ENCODE data around the gene MLXIP. TPM values are rescaled to one million over a fixed set of nuclear protein-coding genes. Genes with fewer than 3 reads are reported as not detected.

The MLXIP gene
- total and polyA plus RNA-seq, 2 of the 4 experiments (the other 2 are of a cell fraction) = 2.7 to 10.8 TPM

DNA sequence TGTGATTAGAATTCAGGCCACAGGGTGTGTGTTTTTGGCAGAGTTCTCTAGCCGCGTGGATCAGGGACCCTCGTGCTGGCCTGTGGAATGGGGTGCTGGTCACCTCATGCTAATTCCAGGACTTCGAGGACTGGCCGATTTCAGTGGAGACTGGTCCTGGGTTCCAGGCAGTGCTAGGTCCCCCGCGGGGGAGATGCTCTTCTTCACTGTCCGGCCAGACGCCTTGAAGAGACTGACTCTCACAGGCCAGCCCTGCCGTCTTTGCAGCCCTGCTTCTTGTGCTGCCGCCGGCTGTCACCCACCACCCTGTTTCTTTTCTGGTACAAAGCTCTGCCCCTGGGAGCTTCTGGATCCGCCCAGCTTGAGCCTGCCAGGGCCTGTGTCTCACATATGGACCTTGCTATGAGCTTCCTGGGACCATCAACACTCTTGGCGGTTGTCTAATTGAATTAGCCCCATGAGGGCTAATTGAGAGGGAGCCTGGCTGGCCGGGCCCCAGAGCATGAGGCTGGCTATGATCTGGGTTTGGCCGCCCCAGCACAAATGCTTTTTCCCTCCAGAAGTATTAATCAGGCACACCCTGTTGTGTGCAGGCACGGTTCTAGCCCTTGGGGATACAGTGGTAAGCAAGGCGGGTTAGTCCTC, 8.2 kb downstream of the MLXIP start:
- H3K4me2 ChIP-seq (ENCODE audit: low read depth, low read length) = no peak overlapping the region
- dilution Hi-C loops (cut with HindIII; ENCODE audit: low sequenced_read_pairs, unreplicated experiment) = no loop called here
- 96% methylated on average over 9 of the region's 18 CpGs; no CpG with 5 or more reads in 1 of the 2 experiments for WGBS, 2 experiments (ENCODE audit: extremely low coverage in 2 of 2, insufficient read length in 1 of 2)
- ChIA-PET CTCF (interaction anchor here (1.0 kb wide), 1 partner anchor 35 kb away, joined by 4 read pairs; no protein-coding TSS in a partner anchor), POLR2A (ENCODE audit: unreplicated experiment) (no interaction called here)
- H2BK5ac ChIP-seq (ENCODE audit: low read depth, low read length, poor library complexity, severe bottlenecking) = no peak overlapping the region
- H3K27me3 ChIP-seq (ENCODE audit: control insufficient read depth, insufficient read depth, low read length) = no peaks in the 10 kb centered on the region
- no peak overlapping the region for H4K91ac ChIP-seq (ENCODE audit: insufficient read depth, low read depth, low read length)
- no peak overlapping the region for H2BK20ac ChIP-seq (ENCODE audit: low read depth, low read length)
- no peak overlapping the region for H3K18ac ChIP-seq (ENCODE audit: low read depth, low read length)
- H3K9ac ChIP-seq (ENCODE audit: low read depth, low read length) = no peak overlapping the region
- in situ Hi-C loops (cut with MboI; ENCODE audit: low sequenced_read_pairs) = no loop called here
- peaks cover 56% of the 10 kb centered on the region for H4K20me1 ChIP-seq (ENCODE audit: insufficient read depth, low read length)
- TF ChIP-seq MXI1 (IDR thresholded peaks at IDR 0.05; ENCODE audit: borderline replicate concordance, low read depth, low read length) (no peak), POLR2A (IDR thresholded peaks at IDR 0.05; ENCODE audit: low read depth, low read length) (no peak), MAFK (IDR thresholded peaks at IDR 0.05; ENCODE audit: low read depth, low read length) (no peak), BHLHE40 (IDR thresholded peaks at IDR 0.05; ENCODE audit: low read depth, low read length) (no peak)
- TF ChIP-seq, protein P1, sequence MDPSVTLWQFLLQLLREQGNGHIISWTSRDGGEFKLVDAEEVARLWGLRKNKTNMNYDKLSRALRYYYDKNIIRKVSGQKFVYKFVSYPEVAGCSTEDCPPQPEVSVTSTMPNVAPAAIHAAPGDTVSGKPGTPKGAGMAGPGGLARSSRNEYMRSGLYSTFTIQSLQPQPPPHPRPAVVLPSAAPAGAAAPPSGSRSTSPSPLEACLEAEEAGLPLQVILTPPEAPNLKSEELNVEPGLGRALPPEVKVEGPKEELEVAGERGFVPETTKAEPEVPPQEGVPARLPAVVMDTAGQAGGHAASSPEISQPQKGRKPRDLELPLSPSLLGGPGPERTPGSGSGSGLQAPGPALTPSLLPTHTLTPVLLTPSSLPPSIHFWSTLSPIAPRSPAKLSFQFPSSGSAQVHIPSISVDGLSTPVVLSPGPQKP (IDR thresholded peaks at IDR 0.05; ENCODE audit: borderline replicate concordance, low read depth, low read length) = no peak
- H2BK120ac ChIP-seq (ENCODE audit: low read depth, low read length) = no peak overlapping the region
- no peak overlapping the region for H4K5ac ChIP-seq (ENCODE audit: low read depth, low read length)
- no peak overlapping the region for H3K4ac ChIP-seq (ENCODE audit: low read depth, low read length)
- no peaks in the 10 kb centered on the region for H3K9me3 ChIP-seq (ENCODE audit: control insufficient read depth, insufficient read depth, low read length)
- H3K36me3 ChIP-seq (ENCODE audit: control insufficient read depth, insufficient read depth, low read length) = peaks cover 39% of the 10 kb centered on the region
- H3K4me1 ChIP-seq (ENCODE audit: control insufficient read depth, insufficient read depth, low read length) = peaks cover 16% of the 10 kb centered on the region
- no peak overlapping the region for H3K27ac ChIP-seq (ENCODE audit: insufficient read depth, low read length)
- no peak overlapping the region for H2BK15ac ChIP-seq (ENCODE audit: low read depth, low read length)
- H4K8ac ChIP-seq (ENCODE audit: low read depth in 2 of 2, low read length in 2 of 2) = no peak overlapping the region
- BruUV-seq (replicated peaks) = no TSS peak
- H3K14ac ChIP-seq (replicated peaks; ENCODE audit: low read depth, low read length) = no peak overlapping the region
- no peak overlapping the region for H3K23ac ChIP-seq (ENCODE audit: low read depth, low read length)
- no peak overlapping the region for H2AK9ac ChIP-seq (replicated peaks; ENCODE audit: low read depth, low read length, poor library complexity)
- no peak overlapping the region for H3K4me3 ChIP-seq (ENCODE audit: insufficient read depth, low read depth, low read length)
- H2AK5ac ChIP-seq (ENCODE audit: low read depth, low read length) = peak overlapping the region; percentile 14; the same call in 1 of the 2 replicates
- intact Hi-C loops (cut with micrococcal nuclease) = no loop called here
- H3K79me1 ChIP-seq (ENCODE audit: low read depth in 1 of 2, low read length in 2 of 2) = peaks cover 22 to 81% of the 10 kb centered on the region in 2 experiments
- no peak for ATAC-seq (ENCODE audit: low read depth)
- H2AFZ ChIP-seq (replicated peaks; ENCODE audit: low read length, poor library complexity) = no peak overlapping the region
- H3K9me1 ChIP-seq (ENCODE audit: insufficient read depth, low read length) = peaks cover 22% of the 10 kb centered on the region
- no peak overlapping the region for H3K56ac ChIP-seq (ENCODE audit: extremely low read depth, insufficient read depth, low read length)
- no peak for DNase-seq

All from IMR-90 (cell line).